H9 (cell line): ENCODE data around the gene STAMBP. TPM values are rescaled to one million over a fixed set of nuclear protein-coding genes. Genes with fewer than 3 reads are reported as not detected.

Source experiments
- DNase-seq: peaks from one replicate; pipeline ENCODE4 v3.0.0-alpha.2; 2017
- H2AFZ ChIP-seq: one replicate; pipeline ENCODE4 v1.6.1; 2013; ENCODE audit warnings: mild to moderate bottlenecking, low read length, control low read depth, moderate library complexity
- H2AK5ac ChIP-seq: 2 replicates; pipeline ENCODE4 v1.6.1; 2013; ENCODE audit warnings: low read length, control low read depth, mixed read lengths; ENCODE audit not compliant: insufficient read length
- H2BK120ac ChIP-seq: one replicate; pipeline ENCODE4 v1.6.1; 2013; ENCODE audit warnings: low read depth, mild to moderate bottlenecking, low read length, control low read depth, inconsistent platforms; ENCODE audit not compliant: poor library complexity, severe bottlenecking
- H2BK12ac ChIP-seq: 2 replicates; pipeline ENCODE4 v1.6.1; 2013; ENCODE audit warnings: low read length, control low read depth, mixed read lengths, low read depth; ENCODE audit not compliant: insufficient read length
- H2BK15ac ChIP-seq: 2 replicates; pipeline ENCODE4 v1.6.1; 2013; ENCODE audit warnings: low read depth, low read length, control low read depth
- H2BK20ac ChIP-seq: one replicate; pipeline ENCODE4 v1.6.1; 2013; ENCODE audit warnings: low read depth, mild to moderate bottlenecking, low read length, control low read depth, inconsistent platforms; ENCODE audit not compliant: poor library complexity, severe bottlenecking
- H2BK5ac ChIP-seq: 2 replicates; pipeline ENCODE4 v1.6.1; 2013; ENCODE audit warnings: low read length, control low read depth, mixed read lengths; ENCODE audit not compliant: insufficient read length
- H3K14ac ChIP-seq: 2 replicates; pipeline ENCODE4 v1.6.1; 2013; ENCODE audit warnings: low read length, control low read depth; ENCODE audit not compliant: insufficient read depth
- H3K18ac ChIP-seq: 2 replicates; pipeline ENCODE4 v1.6.1; 2013; ENCODE audit warnings: low read depth, mild to moderate bottlenecking, mixed read lengths, low read length, control low read depth; ENCODE audit not compliant: insufficient read length
- H3K23ac ChIP-seq: 2 replicates; pipeline ENCODE4 v1.6.1; 2013; ENCODE audit warnings: low read length, control low read depth, mixed read lengths, low read depth; ENCODE audit not compliant: insufficient read length
- H3K23me2 ChIP-seq: 2 replicates; pipeline ENCODE4 v1.6.1; 2013; ENCODE audit warnings: low read depth, mild to moderate bottlenecking, mixed read lengths, low read length, control low read depth; ENCODE audit not compliant: insufficient read length, poor library complexity, severe bottlenecking
- H3K27ac ChIP-seq: 2 replicates; pipeline ENCODE4 v1.5.1; 2013; ENCODE audit warnings: low read length, control low read depth, mixed read lengths, low read depth; ENCODE audit not compliant: insufficient read length
- H3K27me3 ChIP-seq: 2 replicates; pipeline ENCODE4 v1.6.1; 2013; ENCODE audit warnings: low read length, control low read depth, inconsistent platforms; ENCODE audit not compliant: insufficient read depth
- H3K4ac ChIP-seq: 2 replicates; pipeline ENCODE4 v1.6.1; 2013; ENCODE audit warnings: low read depth, mild to moderate bottlenecking, control low read depth, inconsistent platforms, low read length, moderate library complexity
- H3K4me1 ChIP-seq: 2 replicates; pipeline ENCODE4 v1.6.1; 2013; ENCODE audit warnings: low read length, control low read depth, inconsistent platforms; ENCODE audit not compliant: insufficient read depth
- H3K4me2 ChIP-seq: 2 replicates; pipeline ENCODE4 v1.6.1; 2013; ENCODE audit warnings: low read length, control low read depth, mixed read lengths; ENCODE audit not compliant: insufficient read length, insufficient read depth
- H3K56ac ChIP-seq: 2 replicates; pipeline ENCODE4 v1.6.1; 2013; ENCODE audit warnings: low read depth, mild to moderate bottlenecking, mixed read lengths, low read length, control low read depth; ENCODE audit not compliant: insufficient read length
- H3K79me1 ChIP-seq: 2 replicates; pipeline ENCODE4 v1.6.1; 2013; ENCODE audit warnings: low read depth, mild to moderate bottlenecking, moderate library complexity, low read length, control low read depth, inconsistent platforms; ENCODE audit not compliant: insufficient read depth, poor library complexity, severe bottlenecking
- H3K79me2 ChIP-seq: 2 replicates; pipeline ENCODE4 v1.6.1; 2013; ENCODE audit warnings: low read length, control low read depth, inconsistent platforms; ENCODE audit not compliant: insufficient read depth
- H3K9ac ChIP-seq: 2 replicates; pipeline ENCODE4 v1.6.1; 2013; ENCODE audit warnings: low read length, control low read depth, mixed read lengths; ENCODE audit not compliant: insufficient read length; ENCODE audit errors: extremely low read depth
- H3K9me3 ChIP-seq: one replicate; pipeline ENCODE4 v1.6.1; 2013; ENCODE audit warnings: low read depth, low read length, inconsistent platforms; ENCODE audit not compliant: control insufficient read depth
- H3T11ph ChIP-seq: one replicate; pipeline ENCODE4 v1.6.1; 2013; ENCODE audit warnings: mild to moderate bottlenecking, low read length, control low read depth, inconsistent platforms
- H4K20me1 ChIP-seq: one replicate; pipeline ENCODE4 v1.6.1; 2013; ENCODE audit not compliant: control insufficient read depth, insufficient read length, insufficient read depth
- H4K5ac ChIP-seq: 2 replicates; pipeline ENCODE4 v1.6.1; 2013; ENCODE audit warnings: low read depth, mild to moderate bottlenecking, mixed read lengths, low read length, control low read depth; ENCODE audit not compliant: insufficient read length
- H4K8ac ChIP-seq: replicated peaks from 2 replicates; pipeline ENCODE4 v1.6.1; 2013; ENCODE audit warnings: low read length, control low read depth, mixed read lengths, low read depth; ENCODE audit not compliant: insufficient read length
- H4K91ac ChIP-seq: 2 replicates; pipeline ENCODE4 v1.6.1; 2013; ENCODE audit warnings: low read depth, mild to moderate bottlenecking, moderate library complexity, mixed read lengths, low read length, control low read depth; ENCODE audit not compliant: insufficient read length
- H3K27ac Mint-ChIP-seq, 3 experiments: 2 replicates in 2 of 3; 3 replicates in 1 of 3; pipeline ENCODE4 v1.8.0; 2020 to 2021; ENCODE audit warnings: mixed read lengths in 3 of 3, mild to moderate bottlenecking in 1 of 3, moderate library complexity in 1 of 3
- H3K27me3 Mint-ChIP-seq: 2 replicates; pipeline ENCODE4 v1.8.0; 2021; ENCODE audit warnings: low read depth, mild to moderate bottlenecking, moderate library complexity, mixed read lengths
- H3K36me3 Mint-ChIP-seq, 3 experiments: 2 replicates in 2 of 3; 3 replicates in 1 of 3; pipeline ENCODE4 v1.8.0; 2020 to 2021; ENCODE audit warnings: low read depth in 3 of 3, mixed read lengths in 3 of 3; ENCODE audit not compliant: insufficient read depth in 1 of 3
- H3K4me1 Mint-ChIP-seq, 2 experiments: 2 replicates each; pipeline ENCODE4 v1.8.0; 2020; ENCODE audit warnings: mixed read lengths in 2 of 2
- H3K4me3 Mint-ChIP-seq, 2 experiments: 2 replicates in 1 of 2; 3 replicates in 1 of 2; pipeline ENCODE4 v1.8.0; 2020 to 2021; ENCODE audit warnings: mild to moderate bottlenecking in 2 of 2, mixed read lengths in 2 of 2, moderate library complexity in 1 of 2
- H3K9me3 Mint-ChIP-seq, 2 experiments: 2 replicates in 1 of 2; 3 replicates in 1 of 2; pipeline ENCODE4 v1.8.0; 2020; ENCODE audit warnings: mild to moderate bottlenecking in 2 of 2, mixed read lengths in 2 of 2, moderate library complexity in 1 of 2
- CTCF ChIP-seq: fragments of 200-600 bp; sonication (generic); conservative IDR thresholded peaks from 3 replicates; pipeline ENCODE4 v1.8.0; 2021; ENCODE audit warnings: antibody characterized with exemption, mild to moderate bottlenecking
- WGBS: extraction: QIAGEN DNeasy Blood & Tissue Kit; methylation state at CpG from one replicate; pipeline ENCODE4 v1.1.7; 2013; ENCODE audit warnings: missing lambda C conversion rate, low lambda C conversion rate, mixed read lengths; ENCODE audit not compliant: insufficient read length; ENCODE audit errors: extremely low coverage; 5-methylcytosine and 5-hydroxymethylcytosine counted together
- total RNA-seq: library from RNA; stranded (reverse); gene quantifications from 2 replicates; pipeline ENCODE4 v1.2.1, GENCODE V29; 2021

STAMBP gene
- total RNA-seq, 1 experiment from 2014 or later: 45.5 TPM

DNA sequence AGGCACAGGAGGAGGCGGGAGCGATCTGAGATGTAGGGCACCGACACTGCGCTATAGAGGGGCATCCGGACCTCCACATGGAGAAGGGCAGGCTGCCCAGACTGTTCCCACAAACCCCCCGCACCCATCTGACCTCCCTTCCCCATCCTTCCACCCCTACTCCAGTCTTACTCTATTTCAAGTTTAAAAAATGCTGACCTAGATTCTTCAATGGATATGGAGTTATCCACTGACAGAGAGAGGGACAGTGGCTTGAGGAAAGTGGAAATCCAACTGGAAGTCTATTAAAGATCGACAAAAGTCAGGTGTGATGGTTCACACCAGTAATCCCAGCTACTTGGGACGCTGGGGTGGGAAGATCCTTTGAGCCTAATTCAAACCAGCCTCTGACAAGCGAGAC lies 92.8 kb downstream of the STAMBP start:
- H3K27ac ChIP-seq: no peak overlapping the region
- no peaks in the 10 kb centered on the region for H3K4me1 ChIP-seq
- no peak overlapping the region for H3K18ac ChIP-seq
- no peak overlapping the region for H2AK5ac ChIP-seq
- H3K79me2 ChIP-seq: no peaks in the 10 kb centered on the region
- H3K4ac ChIP-seq: no peak overlapping the region
- Mint-ChIP-seq H3K36me3 (no peaks in the 10 kb centered on the region), H3K27ac (no peak overlapping the region), H3K4me3 (no peak overlapping the region), H3K4me1 (peaks cover 14 to 16% of the 10 kb centered on the region in 2 experiments), H3K27me3 (peaks cover 14% of the 10 kb centered on the region), H3K9me3 (no peaks in the 10 kb centered on the region)
- H2BK120ac ChIP-seq: no peak overlapping the region
- no peaks in the 10 kb centered on the region for H3K23me2 ChIP-seq
- H4K8ac ChIP-seq: no peak overlapping the region
- no peak for DNase-seq
- H4K5ac ChIP-seq: no peak overlapping the region
- no peak for TF ChIP-seq CTCF
- no peak overlapping the region for H3K56ac ChIP-seq
- H3K27me3 ChIP-seq: no peaks in the 10 kb centered on the region
- H3K14ac ChIP-seq: no peak overlapping the region
- no peaks in the 10 kb centered on the region for H3K9me3 ChIP-seq
- H2AFZ ChIP-seq: no peak overlapping the region
- no peak overlapping the region for H4K91ac ChIP-seq
- no peaks in the 10 kb centered on the region for H4K20me1 ChIP-seq
- WGBS: no CpG with 5 or more reads among the region's 9 CpGs
- H3K4me2 ChIP-seq: no peak overlapping the region
- H3K79me1 ChIP-seq: no peaks in the 10 kb centered on the region
- H2BK20ac ChIP-seq: no peak overlapping the region
- H2BK12ac ChIP-seq: no peak overlapping the region
- no peak overlapping the region for H3K9ac ChIP-seq
- no peak overlapping the region for H3K23ac ChIP-seq
- H2BK5ac ChIP-seq: no peak overlapping the region
- no peak overlapping the region for H3T11ph ChIP-seq
- no peak overlapping the region for H2BK15ac ChIP-seq
